ENCODE results near the gene TARS1.

- TF ChIP-seq POLR2AphosphoS5 (IDR thresholded peaks at IDR 0.05) (no peak), CTCF (IDR thresholded peaks at IDR 0.05) (no peak), EP300 (IDR thresholded peaks at IDR 0.05) (no peak)
These were observed 772 bp upstream of the TARS1 start for GRCh38 chr5:33439905-33440481.

All from suprapubic skin (tissue), 4 donors.